Kidney epithelial cell (primary cell): Measurements from ENCODE around the gene TNFRSF12A. TPM values are rescaled to one million over a fixed set of nuclear protein-coding genes. Genes with fewer than 3 reads are reported as not detected.

Experiments
- DNase-seq: peaks from one replicate; pipeline ENCODE4 v3.0.0-alpha.2; 2010; ENCODE audit warnings: low read depth
- H3K27me3 ChIP-seq: 2 replicates; pipeline ENCODE4 v1.6.0; 2011; ENCODE audit warnings: low read length; ENCODE audit not compliant: control insufficient read depth, insufficient read depth
- H3K36me3 ChIP-seq: 2 replicates; pipeline ENCODE4 v1.5.1; 2011; ENCODE audit warnings: low read length; ENCODE audit not compliant: control insufficient read depth, insufficient read depth
- H3K4me3 ChIP-seq: 2 replicates; pipeline ENCODE4 v1.5.1; 2011; ENCODE audit warnings: low read depth, mild to moderate bottlenecking, control low read depth, low read length
- CTCF ChIP-seq: IDR thresholded peaks from 2 replicates; pipeline ENCODE4 v1.5.1; 2011; ENCODE audit warnings: mild to moderate bottlenecking, moderate library complexity, low read length, control low read depth, inconsistent platforms; ENCODE audit not compliant: insufficient read depth, poor library complexity, severe bottlenecking
- total RNA-seq: library from RNA; depleted of rRNA; stranded (reverse); fragments of >200 nt; gene quantifications from 2 replicates; pipeline ENCODE4 v1.2.3, GENCODE V29; 2015

Gene TNFRSF12A
- total RNA-seq, 1 donor from 2014 or later: 572 TPM

DNA sequence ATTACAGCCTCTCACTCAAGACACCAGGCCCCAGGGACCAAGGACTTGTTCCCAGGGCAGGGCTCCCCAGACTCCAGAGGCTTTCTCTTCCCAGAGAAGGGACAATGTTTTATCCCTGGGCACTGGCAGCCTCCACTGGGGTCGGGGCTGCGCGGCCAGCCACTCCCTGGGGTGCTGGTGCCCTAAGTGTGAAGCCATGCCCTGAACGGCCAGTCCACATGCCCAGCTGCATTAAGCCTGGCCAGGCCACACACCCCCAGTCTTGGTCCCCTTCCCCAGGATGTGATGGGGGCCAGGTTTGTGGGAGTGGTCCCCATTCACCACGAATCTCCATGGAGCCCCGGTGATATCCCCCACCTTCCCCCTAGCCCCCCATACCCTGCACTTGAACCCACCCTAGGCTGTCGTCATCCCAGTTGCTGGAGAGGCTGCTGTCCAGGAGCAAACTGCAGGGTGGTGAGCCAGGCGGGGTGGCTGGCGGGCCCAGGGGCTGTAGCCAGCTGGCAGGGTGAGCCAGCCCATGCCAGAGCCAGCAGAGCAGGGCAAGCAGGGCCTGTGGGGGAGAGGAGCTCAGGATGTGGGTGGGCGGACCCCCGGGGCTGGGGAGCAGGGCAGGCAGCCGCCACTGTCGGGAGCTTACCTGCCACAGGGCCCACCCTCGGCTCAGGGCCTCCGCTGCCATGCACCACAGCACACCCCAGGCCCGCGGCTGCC is 46.4 kb upstream of the TNFRSF12A start:
- Histone ChIP-seq H3K27me3 (no peaks in the 10 kb centered on the region), H3K4me3 (no peak overlapping the region), H3K36me3 (peaks cover 1% of the 10 kb centered on the region)
- TF ChIP-seq CTCF: no peak
- DNase-seq: no peak

DNA sequence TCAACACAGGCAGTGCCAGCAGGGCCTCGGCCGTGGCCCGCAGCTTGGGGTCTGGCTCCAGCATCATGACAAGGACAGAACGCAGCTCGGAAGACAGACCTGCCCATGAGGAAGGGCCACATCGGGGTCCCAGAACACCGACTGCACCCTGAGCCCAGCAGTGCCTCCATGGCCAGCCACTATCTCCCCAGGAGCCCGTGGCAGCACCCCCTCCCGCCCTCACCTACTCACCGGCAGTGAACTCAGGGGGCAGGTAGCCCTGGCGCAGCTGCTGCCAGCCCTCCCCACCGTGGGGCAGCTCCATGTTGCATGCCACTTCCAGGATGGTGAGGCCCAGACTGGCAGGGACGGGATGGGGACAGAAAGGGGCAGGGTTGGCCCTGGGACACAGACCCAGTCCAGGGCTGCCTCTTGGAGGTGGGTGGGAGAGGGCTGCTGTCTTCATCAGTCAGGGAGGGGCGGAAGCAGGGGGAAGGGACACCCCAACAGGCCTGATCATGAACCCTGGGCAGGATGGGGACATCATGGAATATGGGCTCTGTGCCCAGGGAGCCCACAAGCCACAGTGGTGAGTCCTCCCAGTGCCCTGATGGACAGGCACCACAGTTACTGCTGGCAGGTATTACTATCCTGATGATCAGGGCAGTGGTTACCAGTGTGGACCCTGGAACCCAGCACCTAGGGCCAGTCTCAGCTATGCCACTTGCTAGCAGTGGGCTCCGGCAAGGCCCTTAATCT is 45.7 kb upstream of the TNFRSF12A start:
- TF ChIP-seq CTCF: no peak
- no peak for DNase-seq
- peaks cover 1% of the 10 kb centered on the region for H3K36me3 ChIP-seq

GRCh38 chr16:2975161-2975795 is 44.9 kb upstream of the TNFRSF12A start:
- H3K27me3 ChIP-seq: no peaks in the 10 kb centered on the region
- peaks cover 1% of the 10 kb centered on the region for H3K36me3 ChIP-seq
- no peak for DNase-seq
- no peak for TF ChIP-seq CTCF
- H3K4me3 ChIP-seq: no peak overlapping the region

More for the DNA sequence above, 45.7 kb upstream of the TNFRSF12A start:
- Histone ChIP-seq H3K27me3 (no peaks in the 10 kb centered on the region), H3K4me3 (no peak overlapping the region)

- TF ChIP-seq CTCF: no peak
- DNase-seq: no peak
- Histone ChIP-seq H3K36me3 (peaks cover 1% of the 10 kb centered on the region), H3K4me3 (no peak overlapping the region), H3K27me3 (no peaks in the 10 kb centered on the region)
Observed at GRCh38 chr16:2976201-2976600, 44.0 kb upstream of the TNFRSF12A start.

DNA sequence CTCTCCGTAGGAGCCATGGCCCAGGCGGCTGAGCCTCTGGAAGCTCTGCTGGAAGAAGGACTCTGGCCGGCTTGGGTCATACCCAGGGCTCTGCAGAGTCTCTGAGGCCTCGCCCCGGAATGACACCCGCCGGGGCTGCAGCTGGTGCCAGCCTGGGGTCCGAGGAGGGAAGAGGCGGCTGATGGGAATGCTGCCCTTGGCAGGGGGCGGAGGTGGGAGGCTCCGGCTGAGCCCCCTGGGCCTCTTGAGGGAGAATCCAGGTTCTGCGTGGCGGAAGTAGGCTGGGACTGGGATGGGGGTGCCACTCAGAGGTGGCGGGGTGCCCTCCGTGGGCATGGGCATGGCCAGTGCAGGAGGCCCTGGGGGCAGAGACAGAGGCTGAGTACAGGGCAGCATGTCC is 43.5 kb upstream of the TNFRSF12A start:
- no peak for TF ChIP-seq CTCF
- no peak overlapping the region for H3K4me3 ChIP-seq
- H3K27me3 ChIP-seq: no peaks in the 10 kb centered on the region
- peaks cover 1% of the 10 kb centered on the region for H3K36me3 ChIP-seq
- no peak for DNase-seq
